NCI-H187 treated with DMSO at 0.1 percent for 48 hours (cell line): ENCODE results near the gene RUFY2.
"Not testable (repeated sequence)": the region's sequence is repeated elsewhere in the genome, so short reads cannot be mapped to it uniquely, and the experiment has no call there.

Experiments used
- DNase-seq: peaks from one replicate; lab custom pipeline; 2025; lab: John Stamatoyannopoulos, UW

The RUFY2 gene

DNA sequence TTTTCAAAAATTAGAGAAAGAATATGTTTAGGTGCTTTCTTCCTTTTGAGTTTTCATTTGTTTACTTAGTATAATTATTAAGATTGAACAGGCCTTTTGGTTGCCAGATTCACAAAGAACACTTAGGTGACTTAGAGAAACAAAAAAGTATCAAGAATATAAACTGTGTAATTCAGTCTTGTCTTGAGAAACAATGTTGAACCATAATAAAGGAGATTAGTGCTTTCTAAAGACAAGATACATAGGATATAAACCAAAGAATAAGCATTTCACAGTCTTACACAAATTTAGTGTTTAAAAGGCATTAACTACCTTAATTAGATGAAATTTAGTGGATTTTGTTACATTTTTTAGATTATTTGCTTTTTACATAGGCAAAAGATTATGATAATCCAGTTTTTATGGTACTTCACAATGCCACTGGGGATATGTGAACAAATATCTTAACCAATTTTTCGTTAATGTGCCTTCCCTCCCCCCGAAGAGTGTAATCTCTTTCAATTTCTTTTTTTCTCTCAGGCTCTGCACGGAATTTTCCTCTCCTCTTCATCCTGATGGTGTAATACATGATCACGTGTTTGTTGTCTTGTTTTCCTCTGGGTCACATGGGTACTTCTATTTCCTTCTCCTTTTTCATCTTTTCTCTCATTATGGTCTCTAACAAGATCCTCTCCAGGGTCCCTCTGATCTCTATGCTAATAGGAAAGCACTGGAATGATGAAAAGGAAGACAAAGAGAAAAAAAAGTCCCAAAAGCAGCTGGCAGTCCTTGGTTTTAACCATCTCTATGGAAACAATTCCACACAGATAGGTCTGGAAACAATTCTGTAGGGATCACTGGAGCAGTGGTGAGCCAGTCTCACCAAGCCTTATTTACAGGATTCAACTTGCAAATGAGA lies 78.9 kb downstream of the RUFY2 start:
- no peak for DNase-seq

DNA sequence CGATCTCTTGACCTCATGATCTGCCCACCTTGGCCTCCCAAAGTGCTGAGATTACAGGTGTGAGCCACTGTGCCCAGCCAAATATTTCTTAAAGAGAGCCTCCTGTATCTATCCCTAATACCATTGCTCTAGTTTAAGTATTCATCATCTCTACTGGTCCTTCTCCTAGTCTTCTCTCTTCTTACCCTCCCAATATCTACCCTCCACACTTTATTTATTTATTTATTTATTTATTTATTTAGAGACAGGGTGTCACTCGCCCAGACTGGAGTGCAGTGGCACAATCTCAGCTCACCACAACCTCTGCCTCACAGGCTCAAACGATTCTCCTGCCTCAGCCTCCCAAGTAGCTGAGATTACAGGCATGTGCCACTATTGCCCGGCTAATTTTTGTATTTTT lies 82.7 kb downstream of the RUFY2 start:
- DNase-seq: not testable (repeated sequence)

DNA sequence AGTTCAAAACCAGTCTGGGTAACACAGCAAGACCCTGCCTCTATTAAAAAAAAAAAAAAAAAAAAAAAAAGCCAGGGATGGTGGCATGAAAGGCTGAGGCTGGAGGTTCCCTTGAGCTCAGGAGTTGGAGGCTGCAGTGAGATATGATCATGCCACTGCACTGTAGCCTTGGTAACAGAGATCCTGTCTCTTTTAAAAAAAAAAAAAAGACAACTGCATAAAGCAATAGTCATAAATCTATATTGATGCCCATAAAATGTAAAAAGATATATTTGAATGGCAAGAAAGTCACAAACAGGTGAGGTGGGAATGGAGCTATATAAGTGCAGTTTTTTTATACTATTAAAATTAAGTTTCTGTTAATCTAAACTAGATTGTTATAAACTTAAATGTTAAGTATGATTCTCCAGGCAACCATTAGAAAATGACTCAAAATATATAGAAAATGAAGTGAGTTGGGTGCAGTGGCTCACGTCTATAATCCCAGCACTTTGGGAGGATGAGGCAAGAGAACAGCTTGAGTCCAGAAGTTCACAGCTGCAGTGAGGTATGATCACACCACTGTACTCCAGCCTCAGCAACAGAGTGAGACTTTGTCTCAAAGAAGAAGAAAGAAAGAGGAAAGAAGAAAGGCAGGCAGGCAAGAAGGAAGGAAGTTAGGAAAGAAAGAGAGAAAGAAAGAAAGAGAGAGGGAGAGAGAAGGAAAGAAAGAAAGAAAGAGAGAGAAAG lies 88.6 kb downstream of the RUFY2 start:
- DNase-seq: no peak

DNA sequence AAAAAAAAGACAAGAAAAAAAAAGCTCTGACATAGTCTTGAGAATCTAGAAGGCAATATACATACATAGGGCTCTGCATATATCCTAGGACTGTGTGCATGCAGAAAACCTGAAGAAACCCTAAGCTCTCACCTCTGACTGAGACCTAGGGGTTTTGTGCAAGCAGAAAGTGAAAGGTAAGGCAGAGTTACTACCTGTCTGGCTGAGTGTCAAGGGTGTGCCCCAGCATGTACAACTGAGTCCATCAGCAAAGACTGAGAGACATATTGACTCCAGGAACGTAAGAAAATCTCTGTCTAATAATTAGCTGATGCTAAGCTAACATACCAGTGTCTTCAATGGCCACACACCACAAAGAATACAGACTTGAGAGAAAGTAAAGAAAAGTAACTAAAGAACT lies 91.5 kb downstream of the RUFY2 start:
- no peak for DNase-seq

DNA sequence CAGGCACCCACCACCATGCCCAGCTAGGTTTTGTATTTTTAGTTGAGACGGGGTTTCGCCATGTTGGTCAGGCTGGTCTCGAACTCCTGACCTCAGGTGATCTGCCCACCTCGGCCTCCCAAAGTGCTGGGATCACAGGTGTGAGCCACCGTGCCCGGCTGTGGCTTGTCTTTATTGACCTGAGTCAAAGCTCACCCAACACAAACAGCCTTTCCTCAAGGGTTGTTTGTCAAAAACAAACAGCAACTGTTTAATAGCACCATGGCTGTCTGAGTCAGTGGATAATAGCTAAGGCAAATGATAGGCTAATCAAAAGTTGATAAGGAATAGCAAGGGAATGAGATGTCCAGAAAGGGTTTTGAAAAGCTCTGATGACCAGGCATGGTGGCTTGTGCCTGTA lies 92.1 kb downstream of the RUFY2 start:
- DNase-seq: not testable (repeated sequence)

DNA sequence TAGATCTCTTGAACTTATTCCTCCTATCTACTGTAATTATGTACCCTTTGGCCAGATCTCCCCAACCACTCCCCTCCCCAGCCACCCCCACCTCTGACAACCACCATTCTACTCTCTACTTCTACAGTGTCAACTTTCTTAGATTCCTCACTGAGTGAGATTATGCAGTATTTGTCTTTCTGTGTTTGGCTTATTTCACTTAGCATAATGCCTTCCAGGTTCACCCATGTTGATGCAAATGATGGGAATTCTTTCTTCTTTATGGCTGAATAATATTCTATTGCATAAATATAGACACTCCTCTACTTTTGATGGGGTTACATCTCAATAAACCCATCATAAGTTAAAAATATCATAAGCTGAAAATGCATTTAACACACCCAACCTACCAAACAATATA lies 96.5 kb downstream of the RUFY2 start:
- DNase-seq: no peak

DNA sequence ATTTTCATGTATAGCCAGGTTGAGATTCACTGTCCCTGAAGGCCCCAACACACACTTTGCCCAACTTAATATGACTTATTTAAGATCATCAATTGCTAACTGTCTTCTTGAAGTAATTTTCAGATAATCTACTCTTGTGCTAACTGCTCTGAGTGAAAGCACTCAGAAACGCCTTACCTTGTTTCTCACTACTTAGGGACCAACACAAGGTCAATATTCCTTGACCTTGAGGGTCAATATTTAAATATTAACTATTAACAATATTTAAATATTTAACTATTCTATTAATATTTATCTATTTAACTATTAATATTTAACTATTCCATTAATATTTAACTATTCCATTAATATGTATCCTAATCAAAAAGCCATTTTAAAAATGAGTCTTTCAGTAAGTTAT lies 101.2 kb downstream of the RUFY2 start:
- no peak for DNase-seq

DNA sequence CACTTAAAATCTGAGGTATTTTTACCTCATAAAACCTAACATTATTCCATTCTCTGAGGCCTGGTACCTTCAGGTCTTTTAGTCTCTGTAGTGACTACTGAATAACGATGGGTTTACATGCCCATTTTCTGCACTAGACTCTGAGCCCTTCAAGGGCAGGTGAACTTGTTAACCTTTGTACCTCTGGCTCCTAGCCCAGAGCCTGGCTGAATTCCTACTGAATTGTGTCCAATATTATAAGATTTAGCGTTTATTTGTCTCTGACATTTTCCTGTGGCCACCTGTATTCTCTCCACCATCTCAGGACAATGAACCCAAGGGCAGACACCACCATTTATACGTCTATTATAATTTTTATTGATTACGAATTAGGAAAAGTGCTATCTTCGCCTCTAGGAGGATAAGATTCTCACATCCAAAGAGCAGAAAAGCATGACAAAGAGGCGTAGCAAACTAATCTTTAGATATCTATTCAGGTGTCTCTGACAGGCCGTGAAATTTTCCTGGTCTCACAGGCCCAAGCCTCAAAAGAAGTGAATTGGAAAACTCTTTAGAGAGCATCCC lies 103.1 kb downstream of the RUFY2 start:
- DNase-seq: no peak

DNA sequence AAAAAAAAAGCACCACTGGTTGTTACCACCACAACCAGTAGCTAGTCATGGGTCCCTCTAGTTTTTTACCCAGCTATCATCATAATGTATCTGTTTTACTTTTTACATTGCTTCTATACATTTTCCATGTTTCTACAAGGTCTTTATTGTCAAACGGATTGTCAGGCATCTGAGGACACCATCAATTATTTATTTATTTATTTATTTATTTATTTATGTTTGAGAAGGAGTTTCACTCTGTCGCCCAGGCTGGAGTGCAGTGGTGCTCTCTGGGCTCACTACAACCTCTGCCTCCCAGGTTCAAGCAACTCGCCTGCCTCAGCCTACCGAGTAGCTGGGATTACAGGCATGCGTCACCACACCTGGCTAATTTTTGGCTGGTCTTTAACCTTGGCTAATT lies 104.2 kb downstream of the RUFY2 start:
- no peak for DNase-seq

DNA sequence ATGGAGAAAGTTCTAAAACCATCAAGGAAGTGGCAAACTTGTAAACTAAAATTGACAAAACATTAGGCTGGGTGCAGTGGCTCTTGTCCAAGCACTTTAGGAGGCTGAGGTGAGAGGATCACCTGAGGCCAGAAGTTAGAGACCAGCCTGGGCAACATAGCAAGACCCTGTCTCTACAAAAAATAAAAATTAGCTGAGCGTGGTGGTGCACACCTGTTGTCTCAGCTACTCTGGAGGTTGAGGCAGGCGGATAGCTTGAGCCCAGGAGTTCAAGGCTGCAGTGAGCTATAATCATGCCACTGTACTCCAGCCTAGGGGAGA lies 104.6 kb downstream of the RUFY2 start:
- DNase-seq: no peak

DNA sequence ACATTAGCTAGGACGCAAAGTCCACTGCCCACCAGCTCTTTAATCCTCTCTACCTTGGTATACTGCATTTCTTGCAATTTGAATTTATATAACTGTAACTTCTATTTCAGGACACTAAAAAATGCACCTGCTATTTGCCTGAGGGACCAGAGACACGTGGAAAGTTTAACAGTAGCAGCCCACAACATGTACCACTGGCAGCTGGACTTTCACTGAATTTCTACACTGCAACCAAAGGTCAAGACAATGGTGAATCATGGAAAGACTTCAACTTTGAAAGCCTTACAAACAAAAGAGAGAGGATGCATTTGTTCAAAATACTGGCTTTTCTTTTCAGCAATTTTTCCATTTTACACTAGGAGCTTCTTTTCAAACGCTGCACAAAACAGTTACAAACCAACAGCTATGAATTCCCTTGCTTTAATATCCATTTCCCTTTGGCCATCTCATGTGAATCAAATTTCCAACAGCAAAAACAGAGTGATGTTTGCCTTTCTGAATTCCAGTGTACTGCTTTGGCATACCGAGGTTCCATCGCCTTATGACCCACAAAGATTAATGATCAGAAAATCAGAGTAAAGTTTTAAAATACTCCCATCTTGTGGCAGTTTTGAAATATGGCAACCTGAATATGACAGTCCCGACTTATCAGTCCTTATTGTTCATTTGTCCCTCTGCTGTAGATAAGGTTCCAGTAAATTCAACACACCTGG lies 105.1 kb downstream of the RUFY2 start:
- no peak for DNase-seq

DNA sequence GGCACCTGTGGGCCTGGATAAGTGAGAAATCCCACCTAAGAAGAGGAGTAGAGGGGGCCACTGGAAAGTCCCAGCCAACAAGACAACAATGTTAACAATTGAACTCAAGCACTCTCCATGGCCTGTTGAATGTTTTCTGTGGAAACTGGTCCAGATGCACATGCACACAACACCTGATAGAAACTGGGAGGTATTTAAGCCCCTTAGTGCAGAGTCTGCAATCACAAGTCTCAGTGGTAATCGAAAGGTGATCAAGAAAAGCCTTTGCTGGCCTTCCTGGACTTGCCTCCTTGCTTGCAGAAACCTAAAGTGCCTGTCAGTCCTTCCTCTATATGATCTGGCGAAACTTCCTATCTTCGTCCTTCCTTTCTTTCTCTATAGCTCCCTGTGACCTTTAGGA lies 105.8 kb downstream of the RUFY2 start:
- no peak for DNase-seq

DNA sequence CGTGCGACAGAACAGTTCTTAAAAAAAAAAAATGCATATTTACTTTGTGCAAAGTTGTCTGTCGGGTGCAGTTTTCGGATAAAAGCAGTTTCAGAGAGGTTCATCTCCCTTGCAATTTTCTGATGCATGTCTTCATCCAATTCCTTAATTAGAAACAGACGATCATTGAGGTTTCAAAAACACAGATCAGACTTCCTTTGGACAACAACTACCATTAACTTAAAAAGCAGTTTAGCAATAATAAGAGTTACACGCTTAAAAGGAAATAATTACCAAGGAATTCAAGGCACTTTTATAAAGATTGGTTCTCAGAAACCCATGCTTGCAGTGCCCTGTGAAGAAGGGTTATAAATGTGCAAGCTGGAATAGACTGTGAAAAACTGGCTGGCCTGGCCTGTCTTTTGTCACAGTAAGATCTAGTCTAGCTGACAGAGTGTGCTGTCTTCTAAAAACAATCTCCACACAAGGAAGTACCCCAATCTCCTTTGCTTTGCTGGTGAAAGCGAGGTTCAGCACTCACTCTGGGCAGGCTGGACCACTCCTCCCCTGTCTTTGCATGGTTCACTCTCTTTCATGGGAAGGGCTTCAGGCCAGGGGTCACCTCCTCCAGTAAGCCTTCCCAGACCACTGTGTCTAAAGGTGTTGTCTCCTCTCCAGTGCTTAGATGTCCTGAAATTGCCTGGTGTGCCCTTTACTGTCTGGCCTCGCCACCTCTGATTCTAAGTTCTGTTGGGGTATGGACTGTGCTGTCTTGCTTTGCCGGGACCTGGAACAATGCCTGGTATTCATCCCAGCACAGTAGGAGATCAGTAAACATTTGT lies 110.0 kb downstream of the RUFY2 start:
- DNase-seq: no peak
